Osteocyte (in vitro differentiated cells): ENCODE results near the gene FMN2. TPM values are rescaled to one million over a fixed set of nuclear protein-coding genes. Genes with fewer than 3 reads are reported as not detected.

Experiments
- DNase-seq: peaks from one replicate; pipeline ENCODE4 v3.0.0; 2021; ENCODE audit warnings: mixed read lengths; ENCODE audit not compliant: unreplicated experiment; ENCODE audit errors: extremely low spot score
- H3K27ac Mint-ChIP-seq: one replicate; pipeline ENCODE4 v1.8.0; 2021; ENCODE audit warnings: mild to moderate bottlenecking, mixed read lengths; ENCODE audit not compliant: unreplicated experiment
- H3K27me3 Mint-ChIP-seq: one replicate; pipeline ENCODE4 v1.8.0; 2021; ENCODE audit warnings: mixed read lengths; ENCODE audit not compliant: unreplicated experiment
- H3K36me3 Mint-ChIP-seq: one replicate; pipeline ENCODE4 v1.8.0; 2021; ENCODE audit warnings: mixed read lengths; ENCODE audit not compliant: unreplicated experiment
- H3K4me1 Mint-ChIP-seq: one replicate; pipeline ENCODE4 v1.8.0; 2021; ENCODE audit warnings: mixed read lengths; ENCODE audit not compliant: unreplicated experiment
- H3K4me3 Mint-ChIP-seq: one replicate; pipeline ENCODE4 v1.8.0; 2021; ENCODE audit warnings: mild to moderate bottlenecking, moderate library complexity, mixed read lengths; ENCODE audit not compliant: unreplicated experiment
- H3K9me3 Mint-ChIP-seq: one replicate; pipeline ENCODE4 v1.8.0; 2021; ENCODE audit warnings: mixed read lengths; ENCODE audit not compliant: unreplicated experiment
- CTCF ChIP-seq: fragments of 200-600 bp; sonication (generic); IDR thresholded peaks from 2 replicates; pipeline ENCODE4 v1.5.0; 2021; ENCODE audit warnings: antibody characterized with exemption, mild to moderate bottlenecking, moderate library complexity
- total RNA-seq: library from RNA; stranded (reverse); gene quantifications from 2 replicates; pipeline ENCODE4 v1.2.1, GENCODE V29; 2021

Gene FMN2
- total RNA-seq, 1 donor from 2014 or later: 8.6 TPM

DNA sequence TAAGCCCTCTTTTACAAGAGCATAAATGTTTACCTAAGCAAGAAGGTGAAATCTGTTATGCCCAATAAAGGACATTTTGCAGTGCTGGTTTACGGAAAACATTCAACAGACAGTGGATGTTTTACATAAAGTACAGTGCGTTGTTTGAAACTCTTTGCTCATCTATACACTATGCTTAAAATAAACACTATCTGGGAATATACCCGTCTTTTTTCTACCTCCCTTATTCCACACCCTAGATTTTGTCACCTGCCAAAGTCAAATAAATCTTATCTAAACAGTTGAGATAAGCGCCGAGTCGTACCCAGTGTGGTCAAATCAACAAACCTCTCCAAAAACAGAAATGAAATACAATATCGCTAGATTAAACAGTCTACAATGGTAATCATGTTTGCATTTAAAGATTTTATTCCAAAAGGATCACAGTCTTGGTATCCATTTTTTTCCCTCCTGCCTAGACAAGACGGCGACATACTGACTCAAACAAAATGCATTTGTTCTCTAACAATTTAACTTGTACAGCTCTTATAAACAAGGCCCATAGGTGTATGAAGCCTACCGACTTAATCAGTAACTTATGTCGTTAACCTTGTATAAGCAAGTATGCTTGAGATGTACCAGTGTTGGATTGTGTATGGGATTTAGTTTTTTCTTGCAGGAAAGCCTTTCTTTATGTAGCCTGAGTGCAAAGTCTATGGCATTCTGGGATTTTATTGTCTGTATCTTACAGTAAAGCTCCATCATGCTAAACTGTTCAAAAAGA lies 189.1 kb downstream of the FMN2 start:
- H3K4me3 Mint-ChIP-seq: no peak overlapping the region
- DNase-seq: no peak
- H3K27ac Mint-ChIP-seq: no peak overlapping the region
- H3K27me3 Mint-ChIP-seq: no peaks in the 10 kb centered on the region
- no peaks in the 10 kb centered on the region for H3K4me1 Mint-ChIP-seq
- no peak for TF ChIP-seq CTCF
- peaks cover 2% of the 10 kb centered on the region for H3K36me3 Mint-ChIP-seq
- no peaks in the 10 kb centered on the region for H3K9me3 Mint-ChIP-seq

DNA sequence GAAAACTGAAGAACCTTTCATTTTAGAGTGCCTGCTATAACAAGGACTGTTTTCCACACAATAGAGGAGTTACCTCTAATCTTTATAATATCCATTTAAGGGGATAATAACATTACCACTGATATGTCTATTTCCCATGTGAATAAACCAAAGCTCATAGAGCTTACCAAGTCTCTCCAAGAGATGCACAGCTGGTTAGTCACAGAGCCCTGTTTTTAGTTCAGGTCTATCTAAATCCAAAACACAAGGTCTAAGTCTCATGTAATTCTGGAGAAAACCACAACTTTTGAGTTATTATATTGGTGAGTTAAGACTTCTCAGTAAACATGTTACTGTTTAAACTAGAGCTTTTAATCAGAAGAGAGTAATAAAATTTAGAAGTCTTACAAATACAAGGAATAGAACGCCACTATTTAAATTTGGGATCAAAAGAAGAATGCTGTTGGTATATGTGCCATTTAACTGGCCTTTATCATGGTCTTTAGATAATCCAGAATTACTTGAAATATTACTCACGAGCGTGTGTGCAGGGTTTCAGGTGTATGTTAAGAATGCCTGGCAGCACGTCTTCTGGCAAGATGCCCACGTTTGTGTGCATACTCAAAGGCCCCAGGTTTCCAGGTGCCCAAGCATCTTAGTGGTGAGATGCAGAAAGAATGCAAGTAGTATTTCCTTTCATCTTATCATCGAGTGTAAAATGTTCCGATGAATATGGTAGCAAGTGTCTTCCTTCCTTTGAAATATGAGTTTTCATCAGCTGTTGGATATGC lies 190.6 kb downstream of the FMN2 start:
- TF ChIP-seq CTCF: no peak
- Mint-ChIP-seq H3K27ac (no peak overlapping the region), H3K36me3 (no peaks in the 10 kb centered on the region), H3K4me3 (no peak overlapping the region), H3K27me3 (no peaks in the 10 kb centered on the region), H3K9me3 (no peaks in the 10 kb centered on the region), H3K4me1 (no peaks in the 10 kb centered on the region)
- DNase-seq: no peak

GRCh38 chr1:240284656-240285414 lies 193.2 kb downstream of the FMN2 start:
- H3K4me3 Mint-ChIP-seq: no peak overlapping the region
- H3K27ac Mint-ChIP-seq: no peak overlapping the region
- H3K36me3 Mint-ChIP-seq: no peaks in the 10 kb centered on the region
- no peak for TF ChIP-seq CTCF
- H3K27me3 Mint-ChIP-seq: no peaks in the 10 kb centered on the region
- no peaks in the 10 kb centered on the region for H3K4me1 Mint-ChIP-seq
- no peak for DNase-seq
- no peaks in the 10 kb centered on the region for H3K9me3 Mint-ChIP-seq

GRCh38 chr1:240285540-240285939 lies 193.9 kb downstream of the FMN2 start:
- Mint-ChIP-seq H3K36me3 (no peaks in the 10 kb centered on the region), H3K4me3 (no peak overlapping the region), H3K27ac (no peak overlapping the region), H3K4me1 (no peaks in the 10 kb centered on the region), H3K9me3 (no peaks in the 10 kb centered on the region), H3K27me3 (no peaks in the 10 kb centered on the region)
- DNase-seq: no peak
- no peak for TF ChIP-seq CTCF

DNA sequence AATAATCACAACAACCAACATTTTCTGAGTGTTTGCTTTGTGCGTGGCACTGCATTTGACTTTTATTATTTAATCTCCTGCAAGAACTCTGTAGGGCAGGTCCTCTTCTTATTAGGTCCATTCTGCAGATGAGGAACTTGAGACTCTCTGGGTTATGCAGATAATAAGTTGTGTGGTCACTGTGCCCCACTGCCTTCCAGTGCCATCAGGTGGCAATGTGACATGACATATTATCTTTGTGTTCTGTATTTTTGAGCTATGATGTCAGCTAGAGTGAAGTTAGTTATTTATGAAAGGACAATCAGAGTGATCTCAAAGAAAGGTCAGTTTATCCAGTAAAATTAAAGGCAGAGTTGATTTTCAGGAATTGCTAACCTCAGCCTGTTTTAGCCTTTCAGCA lies 196.0 kb downstream of the FMN2 start:
- no peak for TF ChIP-seq CTCF
- Mint-ChIP-seq H3K36me3 (no peaks in the 10 kb centered on the region), H3K4me1 (peaks cover 1% of the 10 kb centered on the region), H3K4me3 (no peak overlapping the region), H3K9me3 (no peaks in the 10 kb centered on the region), H3K27me3 (no peaks in the 10 kb centered on the region), H3K27ac (no peak overlapping the region)
- DNase-seq: no peak
